GM12878 (cell line): Measurements from ENCODE around the gene COQ8B. TPM values are rescaled to one million over a fixed set of nuclear protein-coding genes. Genes with fewer than 3 reads are reported as not detected.

Source experiments
- ATAC-seq: fragments of 200-7000 bp; cut with Tn5 transposase; 3 replicates; pipeline ENCODE4 v1.9.1; 2020; ENCODE audit warnings: mild to moderate bottlenecking, moderate library complexity
- BruUV-seq: library from RNA; stranded (reverse); fragments of 400-500 nt; replicated peaks from 2 replicates; lab custom pipeline; 2021; lab: Mats Ljungman, UMichigan
- CTCF ChIA-PET: fragments of 300-600 bp; sonication (Branson Sonifier 250); formaldehyde crosslinking; extraction: SDS; loops from one replicate; lab custom pipeline; 2021; ENCODE audit warnings: inconsistent platforms; lab: Yijun Ruan, JAX
- POLR2A ChIA-PET: fragments of 350-600 bp; formaldehyde crosslinking; extraction: SDS; loops from one replicate; lab custom pipeline; 2021; ENCODE audit warnings: inconsistent platforms; lab: Charles Lee
- RAD21 ChIA-PET: fragments of 300-600 bp; sonication (Branson Sonifier 250); formaldehyde crosslinking; loops from one replicate; lab custom pipeline; 2023; ENCODE audit warnings: antibody characterized with exemption; ENCODE audit not compliant: unreplicated experiment; lab: Charles Lee
- SMC1A ChIA-PET: fragments of 300-600 bp; sonication (Branson Sonifier 250); formaldehyde crosslinking; loops from one replicate; lab custom pipeline; 2023; ENCODE audit not compliant: unreplicated experiment, uncharacterized antibody; lab: Charles Lee
- DNase-seq: peaks from one replicate; pipeline ENCODE4 v3.0.0-alpha.2; 2011; ENCODE audit warnings: low read depth, low spot score
- FAIRE-seq: peaks from 3 replicates; lab custom pipeline; 2011; peaks lifted over from hg19 to GRCh38; lab: Jason Lieb, UNC
- H2AFZ ChIP-seq: 2 replicates; pipeline ENCODE4 v1.6.0; 2011; ENCODE audit warnings: low read depth, low read length, control low read depth; ENCODE audit not compliant: control insufficient read depth
- H3K27ac ChIP-seq: 2 replicates; pipeline ENCODE4 v1.5.1; 2011; ENCODE audit warnings: control low read depth; ENCODE audit not compliant: control insufficient read depth, insufficient read depth
- H3K27me3 ChIP-seq, 2 experiments: replicated peaks in 1 of 2; 2 replicates each; pipeline versions ENCODE4 v1.6.0 to v1.6.1; 2011; ENCODE audit warnings: low read length in 1 of 2; ENCODE audit not compliant: control insufficient read depth in 2 of 2, insufficient read depth in 2 of 2
- H3K36me3 ChIP-seq, 2 experiments: 2 replicates each; pipeline ENCODE4 v1.5.1; 2011; ENCODE audit warnings: low read length in 1 of 2; ENCODE audit not compliant: control insufficient read depth in 2 of 2, insufficient read depth in 2 of 2
- H3K4me1 ChIP-seq: 2 replicates; pipeline ENCODE4 v1.6.1; 2011; ENCODE audit warnings: mild to moderate bottlenecking, low read length, moderate library complexity, mixed read lengths; ENCODE audit not compliant: control insufficient read depth, insufficient read depth
- H3K4me2 ChIP-seq: 2 replicates; pipeline ENCODE4 v1.6.0; 2011; ENCODE audit warnings: control low read depth; ENCODE audit not compliant: control insufficient read depth, insufficient read depth
- H3K4me3 ChIP-seq: fragments of 200-600 bp; sonication (generic); 2 replicates; pipeline ENCODE4 v1.5.1; 2016
- H3K79me2 ChIP-seq: 2 replicates; pipeline ENCODE4 v1.6.0; 2011; ENCODE audit warnings: low read length; ENCODE audit not compliant: control insufficient read depth, insufficient read depth
- H3K9ac ChIP-seq: 2 replicates; pipeline ENCODE4 v1.8.0; 2011; ENCODE audit warnings: low read length, control low read depth, mixed read lengths; ENCODE audit not compliant: control insufficient read depth, insufficient read depth
- H3K9me3 ChIP-seq: replicated peaks from 3 replicates; pipeline ENCODE4 v1.5.1; 2011; ENCODE audit warnings: mild to moderate bottlenecking, low read length; ENCODE audit not compliant: control insufficient read depth, insufficient read depth
- H4K20me1 ChIP-seq: 2 replicates; pipeline ENCODE4 v1.6.0; 2011; ENCODE audit not compliant: control insufficient read depth, insufficient read depth
- BMI1 ChIP-seq: fragments of 450-650 bp; IDR thresholded peaks from 2 replicates; pipeline ENCODE4 v1.6.1; 2016; ENCODE audit warnings: mild to moderate bottlenecking, moderate library complexity, borderline replicate concordance
- FOS ChIP-seq: IDR thresholded peaks from 3 replicates; pipeline ENCODE4 v1.6.1; 2011; ENCODE audit warnings: borderline replicate concordance; ENCODE audit not compliant: insufficient read length; ENCODE audit errors: extremely low read depth
- GABPA ChIP-seq: IDR thresholded peaks from 2 replicates; pipeline ENCODE4 v1.6.1; 2014; ENCODE audit warnings: antibody characterized with exemption, low read depth, mild to moderate bottlenecking, inconsistent platforms
- HDGF ChIP-seq: fragments of 450-650 bp; IDR thresholded peaks from 2 replicates; pipeline ENCODE4 v1.6.1; 2016; ENCODE audit warnings: antibody characterized with exemption
- RELA ChIP-seq: fragments of 450-650 bp; IDR thresholded peaks from 2 replicates; pipeline ENCODE4 v1.8.0; 2014; ENCODE audit warnings: borderline replicate concordance; ENCODE audit not compliant: partially characterized antibody
- REST ChIP-seq: IDR thresholded peaks from 2 replicates; pipeline ENCODE4 v1.6.1; 2012; ENCODE audit warnings: mild to moderate bottlenecking, low read depth, low read length
- SMC3 ChIP-seq: IDR thresholded peaks from 2 replicates; pipeline ENCODE4 v1.6.1; 2011; ENCODE audit warnings: low read length, improper control_type of control experiment, borderline replicate concordance
- SREBF1 ChIP-seq: IDR thresholded peaks from 2 replicates; pipeline ENCODE4 v1.6.1; 2012; ENCODE audit warnings: mild to moderate bottlenecking, low read length
- ZNF274 ChIP-seq: IDR thresholded peaks from one replicate; pipeline ENCODE4 v1.8.0; 2011; ENCODE audit not compliant: insufficient read length, insufficient read depth
- ZNF687 ChIP-seq: fragments of 450-650 bp; IDR thresholded peaks from 2 replicates; pipeline ENCODE4 v1.6.1; 2017; ENCODE audit warnings: mild to moderate bottlenecking, moderate library complexity
- WGBS: methylation state at CpG from one replicate; pipeline ENCODE4 v1.1.6; 2016; ENCODE audit warnings: low lambda C conversion rate; ENCODE audit not compliant: insufficient replicate concordance, insufficient coverage; ENCODE audit errors: missing lambda C conversion rate; 5-methylcytosine and 5-hydroxymethylcytosine counted together
- in situ Hi-C: fragments of 300-500 bp; cut with MboI; formaldehyde crosslinking; loops from 9 replicates; pipeline ENCODE4 v1.14.3; 2018; ENCODE audit warnings: mixed read lengths
- intact Hi-C: fragments of 100-400 bp; cut with micrococcal nuclease; formaldehyde crosslinking; loops from one replicate; pipeline ENCODE4 v1.14.2; 2022; ENCODE audit not compliant: unreplicated experiment
- polyA plus RNA-seq, 11 experiments: library from polyadenylated mRNA; depleted of rRNA in 4 of 11; unstranded in 6 of 11; stranded (reverse) in 5 of 11; fragments of >200 nt; fragmentation: Nextera tagmentation in 4 of 11; fragmentation: Illumina TruSeq in 1 of 11; extraction: Ambion mirVana in 4 of 11; extraction: Trizol in 1 of 11; gene quantifications; 1 replicate in 1 of 11; 2 replicates in 10 of 11; pipeline versions ENCODE4 v1.2.1 to v1.2.3, GENCODE V29; 2011 to 2016; ENCODE audit warnings: inconsistent platforms in 2 of 11, missing spikeins in 2 of 11, low read depth in 1 of 11
- total RNA-seq, 4 experiments: library from RNA; depleted of rRNA in 3 of 4; stranded (reverse); fragments of >200 nt in 3 of 4; fragmentation: Illumina TruSeq in 1 of 4; extraction: Trizol in 1 of 4; gene quantifications; 2 replicates each; pipeline versions ENCODE4 v1.2.1 to v1.2.3, GENCODE V29; 2013 to 2021

Gene COQ8B
- total and polyA plus RNA-seq, 10 of the 15 experiments (the other 5 are each of a cell fraction or from before 2014, with no cell fraction given), result 0.39 to 37.1 (median 16.8) TPM

- H4K20me1 ChIP-seq, result no peaks in the 10 kb centered on the region
- no peak overlapping the region for H3K27ac ChIP-seq
- ATAC-seq, result no peak
- no peaks in the 10 kb centered on the region for H3K79me2 ChIP-seq
- no peak overlapping the region for H3K9ac ChIP-seq
- H3K4me1 ChIP-seq, result no peaks in the 10 kb centered on the region
- intact Hi-C loops, result no loop called here
- in situ Hi-C loops, result no loop called here
- FAIRE-seq, result no peak
- ChIA-PET CTCF (no interaction called here), SMC1A (no interaction called here), POLR2A (interaction anchor here (0.5 kb wide), 1 partner anchor 221 kb away, joined by 7 read pairs; no protein-coding TSS in a partner anchor), RAD21 (no interaction called here)
- WGBS, result 81% methylated on average over 11 of the region's 11 CpGs
- DNase-seq, result no peak
- no peak for TF ChIP-seq SREBF1
- TF ChIP-seq GABPA, result no peak
- no peak for TF ChIP-seq HDGF
- no peak for TF ChIP-seq ZNF274
- no peak for TF ChIP-seq BMI1
- TF ChIP-seq SMC3, result no peak
- no peak overlapping the region for H3K4me3 ChIP-seq
- H3K27me3 ChIP-seq, result no peaks in the 10 kb centered on the region
- peaks cover 5% of the 10 kb centered on the region; the same call in 2 of the 3 replicates for H3K9me3 ChIP-seq
- BruUV-seq, result no TSS peak
- H3K36me3 ChIP-seq, result peaks cover 2 to 8% of the 10 kb centered on the region in 2 experiments; a peak in 2 of 4 replicates
- no peak overlapping the region for H2AFZ ChIP-seq
- H3K4me2 ChIP-seq, result no peak overlapping the region
These were observed 43.3 kb downstream of the COQ8B start for GRCh38 chr19:40673397-40673796.

- WGBS, result 76% methylated on average over 7 of the region's 7 CpGs
- Histone ChIP-seq H3K9me3 (peaks cover 5% of the 10 kb centered on the region; the same call in 2 of the 3 replicates), H3K27me3 (no peaks in the 10 kb centered on the region), H3K4me3 (no peak overlapping the region), H3K4me1 (no peaks in the 10 kb centered on the region), H3K4me2 (no peak overlapping the region), H3K27ac (no peak overlapping the region), H3K9ac (no peak overlapping the region), H3K36me3 (peaks cover 2 to 8% of the 10 kb centered on the region in 2 experiments; a peak in 2 of 4 replicates), H3K79me2 (no peaks in the 10 kb centered on the region), H4K20me1 (no peaks in the 10 kb centered on the region), H2AFZ (no peak overlapping the region)
- intact Hi-C loops, result no loop called here
- RAD21 ChIA-PET, result no interaction called here
- DNase-seq (no peak), FAIRE-seq (no peak), ATAC-seq (no peak)
- POLR2A ChIA-PET, result no interaction called here
- SMC1A ChIA-PET, result no interaction called here
- no TSS peak for BruUV-seq
- in situ Hi-C loops, result no loop called here
- CTCF ChIA-PET, result no interaction called here
- TF ChIP-seq RELA (no peak), FOS (no peak), ZNF687 (no peak), REST (no peak)
These were observed 44.0 kb downstream of the COQ8B start for GRCh38 chr19:40672573-40673299.
